NOMO-1 treated with DMSO at 0.1 percent for 48 hours (cell line): ENCODE measurements around the gene PSMD2.

Experiments used
- DNase-seq: peaks from one replicate; lab custom pipeline; 2025; ENCODE audit not compliant: unreplicated experiment; lab: John Stamatoyannopoulos, UW

The PSMD2 gene

GRCh38 chr3:184354121-184354728, 55.2 kb downstream of the PSMD2 start:
- DNase-seq, result no peak

GRCh38 chr3:184354754-184355153, 55.7 kb downstream of the PSMD2 start:
- DNase-seq, result no peak

GRCh38 chr3:184355261-184356040, 56.4 kb downstream of the PSMD2 start:
- no peak for DNase-seq

- no peak for DNase-seq
These were observed 58.4 kb downstream of the PSMD2 start for GRCh38 chr3:184357248-184358123.

DNA sequence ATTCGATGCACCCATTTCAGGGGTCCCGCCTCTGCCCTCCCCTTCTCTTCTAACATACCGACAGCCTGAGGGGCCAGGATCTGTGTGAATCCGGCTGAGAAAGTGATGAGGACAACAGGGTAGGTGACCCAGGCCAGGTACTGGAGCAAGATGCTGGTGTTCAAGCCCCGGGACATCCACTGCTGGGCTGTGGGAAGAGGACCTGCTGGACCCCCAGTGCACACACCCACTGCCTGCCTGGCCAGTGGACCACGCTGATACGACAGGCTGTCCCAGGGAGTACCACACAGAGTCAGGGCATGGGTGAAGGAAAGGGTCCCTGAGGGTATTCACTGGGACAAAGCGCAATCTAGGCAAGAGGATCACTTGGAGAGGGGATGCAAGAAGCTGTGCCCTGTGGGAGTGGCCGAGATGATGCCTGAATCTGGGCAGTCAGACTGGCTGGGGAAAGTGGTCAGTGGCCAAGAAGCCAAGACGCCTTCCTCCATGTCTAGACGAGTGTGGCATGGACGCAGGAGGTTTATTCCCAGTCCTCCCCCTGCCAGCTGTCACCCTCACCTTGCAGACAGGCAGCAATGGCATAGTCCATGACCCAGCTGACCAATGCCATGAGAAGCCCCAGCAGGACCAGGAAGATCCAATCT, 59.2 kb downstream of the PSMD2 start:
- no peak for DNase-seq
